GF-D8 (cell line): ENCODE results near the gene SCCPDH.
A peak's percentile ranks its signal among the peaks of the same experiment; 100 is the strongest.
"Not testable (repeated sequence)": the region's sequence is repeated elsewhere in the genome, so short reads cannot be mapped to it uniquely, and the experiment has no call there.

Experiments used
- DNase-seq: peaks from one replicate; lab custom pipeline; 2025; lab: John Stamatoyannopoulos, UW

Gene SCCPDH

DNA sequence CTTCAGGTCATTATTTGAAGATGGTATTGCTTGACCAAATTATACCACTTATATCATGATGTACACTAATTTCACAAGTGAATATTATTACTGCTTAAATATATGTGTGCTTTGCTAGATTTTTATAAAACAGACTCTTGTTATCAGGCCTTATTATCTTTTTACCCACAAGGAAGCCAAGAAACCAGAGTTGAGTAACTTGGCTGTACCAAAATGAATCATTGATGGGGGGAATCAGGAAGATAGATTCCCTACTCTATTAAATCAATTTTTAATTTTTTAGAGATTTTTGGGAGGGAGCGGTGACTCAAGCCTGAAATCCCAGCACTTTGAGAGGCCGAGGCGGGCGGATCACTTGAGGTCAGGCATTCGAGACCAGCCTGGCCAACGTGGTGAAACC is 16.0 kb upstream of the SCCPDH start:
- peak; percentile 69 for DNase-seq

DNA sequence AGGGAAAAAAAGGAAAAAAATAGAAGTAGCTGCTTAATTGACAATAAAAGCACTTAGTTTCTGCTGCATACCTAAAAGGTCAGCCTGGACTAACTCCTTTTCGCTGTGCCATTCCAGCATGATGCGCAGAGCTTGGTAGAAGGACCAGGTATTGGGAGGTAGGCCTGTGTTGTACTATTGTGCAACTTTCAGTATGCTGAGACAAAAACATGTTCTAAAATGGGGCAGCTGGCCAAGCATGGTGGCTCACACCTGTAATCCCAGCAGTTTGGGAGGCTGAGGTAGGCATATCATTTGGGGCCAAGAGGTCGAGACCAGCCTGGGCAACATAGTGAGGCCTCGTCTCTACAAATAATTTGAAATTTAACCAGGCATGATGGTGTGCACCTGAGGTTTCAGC is 15.0 kb upstream of the SCCPDH start:
- no peak for DNase-seq

DNA sequence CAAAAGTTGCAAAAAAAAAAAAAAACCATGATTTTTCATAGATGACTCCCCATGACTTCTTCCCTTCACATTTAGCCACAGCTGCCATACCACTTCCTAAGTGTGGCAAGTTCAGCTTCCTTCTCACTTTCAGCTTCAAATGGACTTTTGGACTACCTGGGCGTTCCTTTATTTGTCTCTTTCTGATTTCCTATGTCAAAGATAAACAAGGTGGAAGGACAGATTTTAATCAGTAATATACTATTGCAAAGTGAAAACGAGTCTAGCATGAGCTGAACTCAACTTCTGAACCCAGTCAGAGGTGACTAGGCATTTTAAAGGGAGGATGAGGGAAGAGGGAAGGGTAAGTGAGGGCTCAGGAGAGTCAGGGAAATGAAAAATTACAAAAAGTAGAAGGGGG is 14.4 kb upstream of the SCCPDH start:
- DNase-seq: peak; percentile 69

- no peak for DNase-seq
These were observed 12.6 kb upstream of the SCCPDH start for GRCh38 chr1:246711548-246712003.

- not testable (repeated sequence) for DNase-seq
These were observed 11.8 kb upstream of the SCCPDH start for GRCh38 chr1:246712428-246712827.

DNA sequence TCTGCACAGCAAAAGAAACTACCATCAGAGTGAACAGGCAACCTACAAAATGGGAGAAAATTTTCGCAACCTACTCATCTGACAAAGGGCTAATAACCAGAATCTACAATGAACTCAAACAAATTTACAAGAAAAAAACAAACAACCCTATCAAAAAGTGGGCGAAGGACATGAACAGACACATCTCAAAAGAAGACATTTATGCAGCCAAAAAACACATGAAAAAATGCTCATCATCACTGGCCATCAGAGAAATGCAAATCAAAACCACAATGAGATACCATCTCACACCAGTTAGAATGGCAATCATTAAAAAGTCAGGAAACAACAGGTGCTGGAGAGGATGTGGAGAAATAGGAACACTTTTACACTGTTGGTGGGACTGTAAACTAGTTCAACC is 4.8 kb upstream of the SCCPDH start:
- not testable (repeated sequence) for DNase-seq

DNA sequence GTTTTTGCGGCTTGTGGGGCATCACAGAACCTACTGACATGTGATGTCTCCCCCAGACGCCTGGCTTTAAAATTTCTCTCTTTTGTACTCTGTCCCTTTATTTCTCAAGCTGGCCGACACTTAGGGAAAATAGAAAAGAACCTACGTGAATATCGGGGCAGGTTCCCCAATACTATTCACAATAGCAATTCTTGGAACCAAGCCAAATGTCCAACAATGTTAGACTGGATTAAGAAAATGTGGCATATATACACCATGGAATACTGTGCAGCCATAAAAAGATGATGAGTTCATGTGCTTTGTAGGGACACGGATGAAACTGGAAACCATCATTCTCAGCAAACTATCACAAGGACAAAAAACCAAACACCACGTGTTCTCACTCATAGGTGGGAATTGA is 3.4 kb upstream of the SCCPDH start:
- not testable (repeated sequence) for DNase-seq

DNA sequence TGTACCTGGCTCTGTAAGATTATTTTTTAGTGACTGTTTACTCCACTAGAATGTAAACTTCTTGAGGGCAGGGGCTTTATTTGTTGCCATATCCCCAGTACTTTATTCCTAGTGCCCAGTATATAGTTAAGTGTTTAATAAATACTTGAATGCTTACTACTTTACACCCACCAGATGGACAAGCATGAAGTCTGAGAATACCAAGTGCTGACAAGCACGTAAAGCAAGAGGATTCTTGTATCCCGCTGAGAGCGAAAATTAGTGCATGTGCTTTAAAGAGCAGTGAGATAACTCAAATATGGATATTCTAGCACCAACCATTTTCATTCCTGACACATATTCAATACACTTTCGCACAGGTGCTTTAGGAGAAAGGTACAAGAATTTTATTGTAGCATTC is 1.5 kb upstream of the SCCPDH start:
- no peak for DNase-seq

GRCh38 chr1:246724731-246725095 is 504 bp downstream of the SCCPDH start:
- DNase-seq: no peak

GRCh38 chr1:246725191-246725590 is 982 bp downstream of the SCCPDH start:
- DNase-seq: no peak

DNA sequence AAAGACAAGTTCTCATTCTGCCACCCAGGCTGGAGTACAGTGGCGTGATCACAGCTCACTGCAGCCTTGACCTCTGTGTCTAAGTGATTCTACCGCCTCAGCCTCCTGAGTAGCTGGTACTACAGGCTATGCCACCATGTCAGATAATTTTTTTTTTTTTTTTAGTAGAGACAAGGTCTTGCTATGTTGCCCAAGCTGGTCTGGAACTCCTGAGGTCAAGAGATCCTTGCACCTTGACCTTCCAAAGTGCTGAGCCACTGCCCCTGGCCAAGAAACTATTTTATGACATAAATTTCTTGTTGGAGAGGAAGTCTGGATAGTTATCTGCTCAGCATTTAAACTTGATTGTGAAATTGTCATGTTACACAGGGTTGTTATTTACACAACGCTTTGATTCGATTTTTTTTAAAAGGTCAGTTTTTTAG is 2.1 kb downstream of the SCCPDH start:
- peak; percentile 45 for DNase-seq

GRCh38 chr1:246726881-246727280 is 2.7 kb downstream of the SCCPDH start:
- no peak for DNase-seq

- no peak for DNase-seq
These were observed 3.4 kb downstream of the SCCPDH start for GRCh38 chr1:246727594-246727993.

DNA sequence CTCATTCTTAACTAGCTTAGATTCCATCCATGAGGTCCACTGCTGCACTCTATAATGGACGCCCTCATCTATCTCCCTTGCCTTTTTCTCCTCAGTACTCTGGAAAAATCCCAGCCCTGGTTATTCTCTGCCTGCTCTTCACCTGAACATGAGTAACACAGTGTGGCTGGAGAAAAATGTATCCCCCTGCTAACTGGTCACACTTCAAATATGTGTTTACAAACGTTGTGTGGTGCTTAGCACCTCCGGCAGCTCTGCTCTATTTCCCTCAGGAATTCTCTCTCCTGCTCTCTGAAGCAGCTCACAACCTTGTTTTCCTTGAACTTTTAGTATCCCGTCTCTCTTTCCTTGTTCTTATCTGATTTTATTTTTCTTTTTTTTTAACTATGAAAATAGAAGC is 4.1 kb downstream of the SCCPDH start:
- DNase-seq: no peak

- DNase-seq: not testable (repeated sequence)
These were observed 4.8 kb downstream of the SCCPDH start for GRCh38 chr1:246729040-246729439.

- no peak for DNase-seq
These were observed 6.6 kb downstream of the SCCPDH start for GRCh38 chr1:246730839-246731238.

GRCh38 chr1:246731873-246732272 is 7.7 kb downstream of the SCCPDH start:
- not testable (repeated sequence) for DNase-seq

- DNase-seq: no peak
These were observed 9.5 kb downstream of the SCCPDH start for GRCh38 chr1:246733704-246734103.

DNA sequence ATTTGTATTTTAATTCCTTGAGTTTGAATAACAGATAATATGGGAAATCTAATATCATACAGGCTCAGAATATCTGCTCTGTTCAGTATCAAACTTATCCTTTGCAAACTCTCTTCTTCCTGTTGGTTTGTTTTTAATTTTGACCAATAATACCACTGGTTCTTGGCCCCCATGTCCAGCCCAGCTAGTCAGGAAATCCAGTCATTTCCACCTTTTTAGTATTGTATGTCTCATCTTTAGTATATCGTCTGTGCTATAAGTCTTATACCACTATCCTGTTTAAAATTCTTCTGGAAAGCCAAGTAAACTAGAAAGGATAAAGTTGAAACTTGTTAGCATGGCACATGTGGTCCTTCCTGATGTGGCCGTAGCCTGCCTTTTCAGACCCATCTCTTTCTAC is 10.7 kb downstream of the SCCPDH start:
- DNase-seq: no peak

GRCh38 chr1:246735735-246736134 is 11.5 kb downstream of the SCCPDH start:
- DNase-seq: no peak

GRCh38 chr1:246742396-246742795 is 18.2 kb downstream of the SCCPDH start:
- no peak for DNase-seq

GRCh38 chr1:246746155-246746554 is 21.9 kb downstream of the SCCPDH start:
- DNase-seq: not testable (repeated sequence)

GRCh38 chr1:246748006-246748405 is 23.8 kb downstream of the SCCPDH start:
- DNase-seq: no peak

DNA sequence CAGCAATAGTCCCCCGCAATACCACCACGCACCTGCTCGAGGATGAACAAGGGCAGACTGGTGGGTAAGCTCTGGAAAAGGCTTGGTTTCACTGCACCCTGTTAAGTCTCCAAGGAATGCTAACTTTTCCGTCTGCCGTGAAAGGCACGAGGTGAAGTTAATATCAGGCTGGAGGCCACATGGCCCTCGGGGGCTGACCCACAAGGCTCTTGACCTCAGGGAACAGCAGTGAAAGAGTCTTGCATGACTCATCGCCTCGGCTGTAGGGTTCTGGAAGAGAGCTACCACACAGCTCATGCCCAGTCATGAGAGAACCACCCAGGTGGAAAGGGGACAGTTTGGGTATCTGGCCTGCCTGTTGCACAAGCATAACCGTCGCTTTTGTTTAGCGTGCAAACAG is 24.7 kb downstream of the SCCPDH start:
- no peak for DNase-seq

DNA sequence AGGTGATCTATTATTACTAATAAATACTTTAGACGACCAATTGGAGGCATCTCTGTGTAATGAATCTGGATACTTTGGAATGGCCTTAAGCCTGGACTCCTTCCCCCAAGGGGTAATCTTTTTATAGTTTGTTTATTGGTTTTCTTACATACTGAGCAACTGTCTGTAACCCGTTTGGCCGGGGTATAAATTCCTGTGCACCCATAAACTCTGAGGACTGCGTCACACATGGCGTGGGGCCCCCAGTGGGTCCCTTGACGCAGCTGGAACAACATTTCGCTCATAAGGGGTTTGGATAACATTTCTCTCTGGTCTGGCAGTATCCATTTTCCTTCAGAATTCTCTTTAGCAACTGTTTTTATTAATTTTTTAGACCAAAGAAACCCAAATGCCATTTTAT is 26.5 kb downstream of the SCCPDH start:
- DNase-seq: no peak
